GM12878 (cell line): ENCODE data around the gene CACNA2D3. TPM values are rescaled to one million over a fixed set of nuclear protein-coding genes. Genes with fewer than 3 reads are reported as not detected.

Experiments used
- BCLAF1 ChIP-seq: fragments of 450-650 bp; IDR thresholded peaks from 2 replicates; pipeline ENCODE4 v1.6.1; 2017; ENCODE audit warnings: antibody characterized with exemption, mild to moderate bottlenecking, moderate library complexity
- BRCA1 ChIP-seq: IDR thresholded peaks from 2 replicates; pipeline ENCODE4 v1.6.1; 2011; ENCODE audit warnings: low read depth, low read length, improper control_type of control experiment
- CBFB ChIP-seq: IDR thresholded peaks from 2 replicates; pipeline ENCODE4 v1.6.1; 2016; ENCODE audit warnings: antibody characterized with exemption, low read depth
- CREM ChIP-seq: IDR thresholded peaks from 2 replicates; pipeline ENCODE4 v1.6.1; 2014; ENCODE audit warnings: antibody characterized with exemption, low read depth
- IKZF2 ChIP-seq, 2 experiments: fragments of 450-650 bp; IDR thresholded peaks; 2 replicates each; pipeline ENCODE4 v1.6.1; 2017; ENCODE audit warnings: mild to moderate bottlenecking in 2 of 2, moderate library complexity in 2 of 2
- LARP7 ChIP-seq: fragments of 450-650 bp; IDR thresholded peaks from 2 replicates; pipeline ENCODE4 v1.6.1; 2017; ENCODE audit warnings: mild to moderate bottlenecking
- RELB ChIP-seq: fragments of 450-650 bp; IDR thresholded peaks from 2 replicates; pipeline ENCODE4 v1.6.1; 2017; ENCODE audit warnings: low read depth, mild to moderate bottlenecking, moderate library complexity
- SMC3 ChIP-seq: IDR thresholded peaks from 2 replicates; pipeline ENCODE4 v1.6.1; 2011; ENCODE audit warnings: low read length, improper control_type of control experiment, borderline replicate concordance
- SPI1 ChIP-seq: IDR thresholded peaks from 2 replicates; pipeline ENCODE4 v1.6.1; 2011; ENCODE audit warnings: low read depth, mild to moderate bottlenecking, low read length, moderate library complexity, borderline replicate concordance; ENCODE audit not compliant: insufficient read depth
- TARDBP ChIP-seq: IDR thresholded peaks from 2 replicates; pipeline ENCODE4 v1.6.1; 2016; ENCODE audit warnings: borderline replicate concordance
- polyA plus RNA-seq, 11 experiments: library from polyadenylated mRNA; depleted of rRNA in 4 of 11; unstranded in 6 of 11; stranded (reverse) in 5 of 11; fragments of >200 nt; fragmentation: Nextera tagmentation in 4 of 11; fragmentation: Illumina TruSeq in 1 of 11; extraction: Ambion mirVana in 4 of 11; extraction: Trizol in 1 of 11; gene quantifications; 1 replicate in 1 of 11; 2 replicates in 10 of 11; pipeline versions ENCODE4 v1.2.1 to v1.2.3, GENCODE V29; 2011 to 2016; ENCODE audit warnings: inconsistent platforms in 2 of 11, missing spikeins in 2 of 11, low read depth in 1 of 11
- total RNA-seq, 4 experiments: library from RNA; depleted of rRNA in 3 of 4; stranded (reverse); fragments of >200 nt in 3 of 4; fragmentation: Illumina TruSeq in 1 of 4; extraction: Trizol in 1 of 4; gene quantifications; 2 replicates each; pipeline versions ENCODE4 v1.2.1 to v1.2.3, GENCODE V29; 2013 to 2021
- TF ChIP-seq, protein P1 (sequence below): IDR thresholded peaks from 2 replicates; pipeline ENCODE4 v1.6.1; 2012; ENCODE audit warnings: low read depth, low read length, improper control_type of control experiment

Gene CACNA2D3
- total and polyA plus RNA-seq, 10 of the 15 experiments (the other 5 are each of a cell fraction or from before 2014, with no cell fraction given): not detected

GRCh38 chr3:54214845-54215244 lies 92.5 kb downstream of the CACNA2D3 start (continued):
- TF ChIP-seq RELB (no peak), BRCA1 (no peak), TARDBP (no peak), BCLAF1 (no peak), LARP7 (no peak), CBFB (no peak), IKZF2 (IDR thresholded peaks at IDR 0.05) (no peak), SPI1 (no peak), CREM (no peak), SMC3 (no peak)
- TF ChIP-seq, protein P1, sequence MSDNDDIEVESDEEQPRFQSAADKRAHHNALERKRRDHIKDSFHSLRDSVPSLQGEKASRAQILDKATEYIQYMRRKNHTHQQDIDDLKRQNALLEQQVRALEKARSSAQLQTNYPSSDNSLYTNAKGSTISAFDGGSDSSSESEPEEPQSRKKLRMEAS: no peak
